Fibroblast of villous mesenchyme (primary cell): ENCODE data around the gene SMARCC2. TPM values are rescaled to one million over a fixed set of nuclear protein-coding genes. Genes with fewer than 3 reads are reported as not detected.

Source experiments
- DNase-seq: peaks from one replicate; pipeline ENCODE4 v3.0.0-alpha.2; 2010; ENCODE audit warnings: low read depth
- H3K4me3 ChIP-seq: 2 replicates; pipeline ENCODE4 v1.5.1; 2011; ENCODE audit warnings: low read depth, mild to moderate bottlenecking, low read length
- total RNA-seq: library from RNA; depleted of rRNA; stranded (reverse); fragments of >200 nt; gene quantifications from 2 replicates; pipeline ENCODE4 v1.2.3, GENCODE V29; 2012
- TF ChIP-seq, protein P1 (sequence below): IDR thresholded peaks from 2 replicates; pipeline ENCODE4 v1.5.1; 2012; ENCODE audit warnings: low read depth, mild to moderate bottlenecking, low read length; ENCODE audit not compliant: insufficient read depth

The SMARCC2 gene
- total RNA-seq, 1 donor, result 67.8 TPM

DNA sequence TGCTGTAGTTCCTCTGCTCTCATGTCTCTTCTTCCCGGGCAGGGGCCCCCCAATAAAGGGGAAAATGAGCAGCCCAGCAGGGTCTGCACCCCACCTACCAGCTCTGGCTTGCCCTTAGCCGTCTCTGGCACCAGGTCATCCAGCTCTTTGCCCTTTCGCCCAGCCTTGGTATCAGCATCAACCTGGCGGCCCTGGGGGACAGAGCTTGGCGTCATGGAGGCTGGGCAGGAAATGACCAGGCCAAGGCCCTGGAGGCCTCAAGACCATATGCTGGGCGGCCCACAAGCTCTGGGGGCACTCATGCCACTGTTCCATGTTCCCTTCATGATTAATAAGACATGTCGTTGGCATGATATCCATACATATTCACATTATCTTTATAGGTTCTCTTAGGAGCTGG, 16.4 kb downstream of the SMARCC2 start:
- DNase-seq, result no peak
- H3K4me3 ChIP-seq, result no peak overlapping the region
- TF ChIP-seq, protein P1, sequence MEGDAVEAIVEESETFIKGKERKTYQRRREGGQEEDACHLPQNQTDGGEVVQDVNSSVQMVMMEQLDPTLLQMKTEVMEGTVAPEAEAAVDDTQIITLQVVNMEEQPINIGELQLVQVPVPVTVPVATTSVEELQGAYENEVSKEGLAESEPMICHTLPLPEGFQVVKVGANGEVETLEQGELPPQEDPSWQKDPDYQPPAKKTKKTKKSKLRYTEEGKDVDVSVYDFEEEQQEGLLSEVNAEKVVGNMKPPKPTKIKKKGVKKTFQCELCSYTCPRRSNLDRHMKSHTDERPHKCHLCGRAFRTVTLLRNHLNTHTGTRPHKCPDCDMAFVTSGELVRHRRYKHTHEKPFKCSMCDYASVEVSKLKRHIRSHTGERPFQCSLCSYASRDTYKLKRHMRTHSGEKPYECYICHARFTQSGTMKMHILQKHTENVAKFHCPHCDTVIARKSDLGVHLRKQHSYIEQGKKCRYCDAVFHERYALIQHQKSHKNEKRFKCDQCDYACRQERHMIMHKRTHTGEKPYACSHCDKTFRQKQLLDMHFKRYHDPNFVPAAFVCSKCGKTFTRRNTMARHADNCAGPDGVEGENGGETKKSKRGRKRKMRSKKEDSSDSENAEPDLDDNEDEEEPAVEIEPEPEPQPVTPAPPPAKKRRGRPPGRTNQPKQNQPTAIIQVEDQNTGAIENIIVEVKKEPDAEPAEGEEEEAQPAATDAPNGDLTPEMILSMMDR, result no peak

DNA sequence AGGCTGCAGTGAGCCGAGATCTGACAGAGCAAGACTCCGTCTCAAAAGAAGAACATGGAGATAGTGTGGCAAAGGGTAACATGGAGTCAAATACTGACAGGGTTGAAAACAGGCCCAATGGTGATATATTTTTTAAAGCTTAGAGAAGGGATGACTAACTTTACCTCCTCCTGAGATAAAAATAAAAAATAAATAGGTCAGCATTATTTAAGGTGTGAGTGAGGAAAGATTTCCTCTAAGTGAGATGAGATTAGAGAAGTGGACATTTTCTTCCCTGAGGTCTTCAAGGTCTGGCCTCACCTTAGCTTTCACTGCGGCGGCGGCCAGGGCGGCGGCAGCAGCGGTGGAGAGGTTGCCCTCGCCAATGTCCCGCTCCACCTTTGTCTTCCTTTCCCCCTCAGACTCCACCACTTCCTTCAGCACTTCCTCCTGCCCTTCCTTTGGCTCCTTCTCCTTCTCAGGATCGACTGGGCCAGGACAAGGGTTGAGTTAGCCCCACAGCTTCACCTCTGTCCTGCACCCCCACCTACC, 20.0 kb downstream of the SMARCC2 start:
- no peak overlapping the region for H3K4me3 ChIP-seq
- TF ChIP-seq, protein P1, result no peak
- DNase-seq, result no peak

DNA sequence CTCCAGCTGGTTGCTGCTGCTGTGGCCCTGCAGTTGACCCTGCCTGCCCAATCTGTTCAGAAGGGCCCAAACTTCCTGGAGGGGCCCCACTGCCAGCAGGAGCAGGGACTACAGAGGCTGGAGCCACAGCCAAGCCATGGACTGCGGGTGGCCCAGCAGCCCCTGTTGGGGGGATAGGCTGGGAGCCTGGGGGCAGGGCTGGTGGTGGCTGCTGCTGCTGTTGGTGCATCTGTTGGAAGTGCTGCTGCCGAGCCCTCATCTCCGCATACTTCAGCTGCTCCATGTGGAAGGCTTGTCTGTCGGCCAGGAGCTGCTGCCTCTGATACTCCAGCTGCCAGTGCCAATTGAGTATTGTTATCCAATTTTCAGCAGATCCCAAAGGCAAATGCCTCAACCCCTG, 23.9 kb downstream of the SMARCC2 start:
- TF ChIP-seq, protein P1, result no peak
- H3K4me3 ChIP-seq, result no peak overlapping the region
- DNase-seq, result no peak

DNA sequence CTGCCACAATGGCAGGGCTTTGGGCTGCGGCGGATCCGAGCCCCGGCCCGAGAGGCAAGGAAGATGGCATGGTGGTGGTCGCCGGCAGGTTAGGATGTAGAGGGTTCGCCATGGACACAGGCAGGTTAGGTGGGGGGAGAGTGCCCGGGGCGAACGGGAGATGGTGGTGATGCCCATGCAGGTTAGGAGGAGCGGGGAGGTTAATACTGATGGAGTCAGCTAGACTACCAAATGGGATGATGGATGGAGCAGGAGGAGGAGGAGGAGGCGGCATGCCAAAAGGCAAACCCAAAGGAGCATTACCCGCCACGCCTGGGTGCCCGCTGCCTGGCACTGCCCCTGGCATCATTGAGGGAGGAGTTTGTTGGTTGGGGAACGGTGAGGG, 24.9 kb downstream of the SMARCC2 start:
- DNase-seq, result no peak
- no peak overlapping the region for H3K4me3 ChIP-seq
- TF ChIP-seq, protein P1, result no peak

DNA sequence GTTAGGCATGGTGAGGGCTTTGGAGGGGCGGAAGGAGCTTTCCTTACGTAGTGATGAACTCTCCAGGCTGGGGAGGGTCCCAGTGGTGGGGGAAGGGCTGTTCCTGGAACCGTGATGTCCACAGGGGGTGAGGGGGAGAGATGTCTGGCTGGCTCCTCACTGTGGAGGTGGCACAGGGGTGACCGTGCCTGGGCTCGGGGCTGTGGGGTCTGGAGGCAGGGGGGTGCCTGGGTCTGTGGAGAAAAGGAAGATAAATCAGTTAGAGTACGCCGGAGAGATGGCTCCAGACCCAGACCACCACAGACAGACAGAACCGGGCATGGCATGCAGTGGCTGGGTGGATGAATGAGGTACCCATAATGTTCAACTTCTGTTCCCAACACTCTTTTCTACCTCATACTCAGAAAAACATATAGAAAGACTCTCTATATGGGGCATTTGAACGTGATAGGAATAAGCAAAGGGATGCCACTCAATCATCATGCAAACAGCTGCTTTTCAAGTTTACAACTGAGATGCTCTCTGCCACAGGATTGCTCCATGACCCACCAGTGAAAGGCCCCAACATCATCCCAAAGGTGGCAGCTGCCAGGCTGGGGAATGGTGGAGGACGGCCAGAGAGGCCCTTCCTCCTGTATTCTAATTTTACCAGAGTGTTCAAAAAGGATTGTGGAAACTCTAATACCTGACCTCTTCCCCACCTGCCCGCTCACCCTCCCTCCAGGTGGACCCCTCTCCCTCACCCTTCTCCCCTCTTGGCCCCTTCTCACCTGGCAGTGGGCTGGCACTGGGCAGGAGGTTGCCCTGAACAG, 25.5 kb downstream of the SMARCC2 start:
- DNase-seq, result no peak
- TF ChIP-seq, protein P1, result no peak
- H3K4me3 ChIP-seq, result no peak overlapping the region

DNA sequence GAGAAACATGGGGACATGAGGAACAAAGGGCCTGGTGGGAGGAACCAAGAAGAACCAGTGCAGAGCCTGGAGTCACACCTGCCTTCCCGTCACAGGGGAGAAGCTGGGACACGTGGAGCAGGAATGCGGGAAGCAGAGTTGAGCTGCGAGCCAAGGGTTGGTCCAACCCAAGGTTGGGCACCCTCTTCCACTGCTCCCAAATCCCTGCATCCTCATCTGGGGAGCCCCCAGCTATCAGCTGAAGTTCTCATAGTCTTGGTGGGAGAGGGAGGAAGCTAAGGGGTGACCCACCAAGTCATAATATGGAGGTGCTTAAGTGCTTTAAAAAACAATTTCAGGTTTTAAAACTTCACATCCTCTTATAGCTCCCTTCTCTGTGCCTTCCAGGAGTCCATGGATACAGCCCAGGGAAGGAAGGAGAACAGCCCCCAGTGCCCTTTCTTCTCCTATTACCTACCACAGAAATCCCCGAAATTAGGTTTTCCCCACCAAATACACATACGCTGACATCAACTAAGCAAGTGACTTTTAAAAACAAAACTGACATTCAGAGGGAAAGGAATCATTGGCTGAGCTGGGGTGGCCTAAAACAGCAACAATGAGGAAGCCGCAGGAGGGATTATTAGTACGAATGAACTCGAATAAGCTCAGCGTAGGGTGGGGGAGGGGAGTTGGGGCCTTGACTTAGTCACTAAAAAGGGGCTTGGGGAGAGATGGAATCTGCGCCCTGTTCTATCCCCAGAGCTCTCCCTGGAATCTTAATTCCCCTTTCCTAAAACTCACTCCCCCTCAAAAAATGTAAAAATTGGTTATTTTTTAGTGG, 26.6 kb downstream of the SMARCC2 start:
- H3K4me3 ChIP-seq, result no peak overlapping the region
- TF ChIP-seq, protein P1, result no peak

More for the DNA sequence above, 26.6 kb downstream of the SMARCC2 start:
- no peak for DNase-seq
